Embryonic facial prominence (tissue), 1 donor: ENCODE results near the gene GSTT4.
"Not testable (repeated sequence)": the region's sequence is repeated elsewhere in the genome, so short reads cannot be mapped to it uniquely, and the experiment has no call there.

ENCODE experiments used
- DNase-seq: peaks from one replicate; pipeline ENCODE4 v3.0.0-alpha.2; 2016; ENCODE audit errors: extremely low spot score

GSTT4 gene

GRCh38 chr22:23954193-23954990 lies 50.9 kb downstream of the GSTT4 start:
- not testable (repeated sequence) for DNase-seq

DNA sequence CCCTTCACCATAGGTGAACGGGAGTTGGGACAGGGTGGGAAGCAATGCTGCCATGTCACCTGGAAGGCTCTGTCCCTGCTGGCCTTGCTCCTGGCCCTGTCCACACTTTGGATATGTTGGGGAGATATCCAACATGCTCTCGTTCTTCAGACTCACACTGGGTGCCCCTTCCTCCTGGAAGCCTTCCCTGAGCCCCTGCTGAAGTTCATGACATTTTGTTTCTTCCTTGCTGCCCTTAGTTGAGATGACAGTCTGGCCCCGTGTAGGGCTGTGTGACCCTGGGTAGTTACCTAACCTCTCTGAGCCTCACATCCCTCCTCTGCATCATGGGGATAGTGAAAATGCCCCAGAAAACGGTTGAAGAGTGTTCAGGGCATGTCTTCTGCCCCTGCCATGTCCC lies 51.8 kb downstream of the GSTT4 start:
- DNase-seq = not testable (repeated sequence)

GRCh38 chr22:23952794-23953405 lies 52.4 kb downstream of the GSTT4 start:
- not testable (repeated sequence) for DNase-seq

GRCh38 chr22:23951383-23951782 lies 53.9 kb downstream of the GSTT4 start:
- DNase-seq = not testable (repeated sequence)

- not testable (repeated sequence) for DNase-seq
These were observed 55.5 kb downstream of the GSTT4 start for GRCh38 chr22:23949764-23950163.
